ENCODE results near the gene ADSS1.
"Not testable (repeated sequence)": the region's sequence is repeated elsewhere in the genome, so short reads cannot be mapped to it uniquely, and the experiment has no call there.

Gene ADSS1

DNA sequence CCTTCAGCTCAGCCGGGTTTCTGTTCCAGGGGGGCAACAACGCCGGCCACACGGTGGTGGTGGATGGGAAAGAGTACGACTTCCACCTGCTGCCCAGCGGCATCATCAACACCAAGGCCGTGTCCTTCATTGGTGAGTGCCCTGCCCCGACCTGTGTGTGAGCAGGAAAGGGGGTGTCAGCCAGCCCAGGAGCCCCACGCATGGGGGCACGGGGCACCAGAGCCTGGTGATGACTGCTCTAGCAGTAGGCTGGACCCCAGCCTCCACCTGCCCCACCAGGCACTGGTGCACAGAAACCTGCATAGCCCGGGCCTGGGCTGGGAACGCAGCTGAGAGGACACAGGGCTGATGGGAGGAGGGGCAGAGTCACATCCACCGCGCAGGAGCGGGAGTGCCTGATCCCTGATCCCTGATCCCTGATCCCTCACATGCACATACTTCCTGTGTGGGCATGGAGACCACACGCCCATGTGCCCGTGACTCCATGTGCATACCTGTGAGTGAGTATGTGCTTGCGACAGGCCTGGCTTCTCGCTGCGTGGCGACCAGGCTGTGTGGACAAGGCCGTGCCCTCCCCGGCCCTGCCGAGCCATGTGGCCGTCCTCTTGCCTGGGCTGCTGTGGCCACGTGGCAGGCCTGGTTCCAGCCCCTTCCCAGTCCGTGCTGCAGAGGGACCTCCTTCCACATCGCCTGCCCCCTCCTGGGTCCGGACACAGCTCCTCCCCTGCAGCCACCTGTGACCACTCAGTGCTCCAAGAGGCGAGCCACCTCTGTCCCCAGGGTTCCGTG, 11.2 kb downstream of the ADSS1 start:
- DNase-seq, result no peak

DNA sequence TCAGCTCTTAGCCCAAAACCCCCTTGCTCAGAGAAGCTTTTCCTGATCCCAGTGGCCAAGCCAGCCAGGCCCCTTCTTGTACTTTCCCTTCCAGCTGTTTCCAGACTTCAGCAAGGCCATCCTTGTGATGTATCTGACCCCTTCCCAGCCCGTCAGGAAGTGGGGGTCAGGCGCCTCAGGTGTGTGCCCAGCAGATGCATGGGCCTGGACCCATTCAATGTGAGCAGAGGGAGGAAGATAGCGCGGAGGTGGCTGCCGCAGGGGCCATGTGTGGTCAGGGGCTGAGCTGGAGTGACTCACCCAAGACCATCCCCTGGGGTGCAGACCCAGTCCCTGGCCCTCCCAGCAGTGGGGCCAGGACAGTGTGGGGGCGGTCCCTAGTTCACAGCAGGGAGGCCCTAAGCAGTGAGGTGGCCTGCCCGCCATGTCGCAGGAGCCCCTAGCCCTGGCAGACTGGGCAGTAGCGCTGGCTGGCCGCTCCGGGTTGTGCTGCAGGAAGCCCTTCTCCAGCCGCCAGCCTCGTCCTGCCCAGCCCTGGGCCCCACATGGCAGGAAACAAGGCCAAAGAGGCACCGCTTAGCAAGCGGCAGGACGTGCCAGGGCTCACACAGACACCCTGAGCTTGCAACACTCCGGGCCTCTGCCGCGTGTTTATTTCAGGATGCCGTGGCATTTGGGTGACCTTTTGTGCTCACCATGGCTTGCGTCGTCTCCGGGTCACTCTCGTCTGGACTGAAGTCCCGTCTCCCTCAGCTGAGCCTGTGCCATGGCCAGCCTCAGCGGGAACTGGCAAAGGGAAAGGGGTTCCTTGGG, 12.0 kb downstream of the ADSS1 start:
- peak in 1 of 2 donors; percentile 35 for DNase-seq

DNA sequence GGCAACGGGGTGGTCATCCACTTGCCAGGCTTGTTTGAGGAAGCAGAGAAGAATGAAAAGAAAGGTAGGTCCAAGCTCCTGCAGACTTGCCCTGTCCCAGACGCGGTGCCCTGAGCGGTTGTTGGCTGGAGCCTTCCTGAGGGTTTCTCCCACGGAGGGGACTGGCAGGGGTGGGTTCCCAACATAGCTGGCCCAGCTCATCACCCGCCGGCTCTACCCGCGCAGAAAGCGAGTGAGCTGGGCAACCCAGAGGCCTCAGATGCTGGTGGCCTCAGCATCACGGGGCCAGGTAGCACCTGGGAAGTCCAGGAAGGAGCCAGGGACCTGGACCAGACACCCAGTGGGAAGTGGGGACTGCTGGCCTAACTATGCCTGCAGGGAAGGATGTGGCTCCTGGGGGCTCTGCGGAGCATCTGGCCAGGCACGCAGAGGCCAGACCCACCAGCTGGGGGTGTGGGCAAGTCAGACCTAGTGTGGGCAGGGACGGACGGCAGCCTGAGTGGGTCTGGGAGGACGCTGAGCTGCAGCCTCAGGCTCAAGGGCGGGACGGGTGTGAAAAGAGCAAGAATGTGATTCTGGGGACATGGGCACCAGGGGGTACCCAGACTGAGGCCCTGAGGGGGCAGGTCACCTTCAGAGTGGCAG, 14.5 kb downstream of the ADSS1 start:
- no peak for DNase-seq

GRCh38 chr14:104739026-104739425, 15.0 kb downstream of the ADSS1 start:
- DNase-seq, result no peak

DNA sequence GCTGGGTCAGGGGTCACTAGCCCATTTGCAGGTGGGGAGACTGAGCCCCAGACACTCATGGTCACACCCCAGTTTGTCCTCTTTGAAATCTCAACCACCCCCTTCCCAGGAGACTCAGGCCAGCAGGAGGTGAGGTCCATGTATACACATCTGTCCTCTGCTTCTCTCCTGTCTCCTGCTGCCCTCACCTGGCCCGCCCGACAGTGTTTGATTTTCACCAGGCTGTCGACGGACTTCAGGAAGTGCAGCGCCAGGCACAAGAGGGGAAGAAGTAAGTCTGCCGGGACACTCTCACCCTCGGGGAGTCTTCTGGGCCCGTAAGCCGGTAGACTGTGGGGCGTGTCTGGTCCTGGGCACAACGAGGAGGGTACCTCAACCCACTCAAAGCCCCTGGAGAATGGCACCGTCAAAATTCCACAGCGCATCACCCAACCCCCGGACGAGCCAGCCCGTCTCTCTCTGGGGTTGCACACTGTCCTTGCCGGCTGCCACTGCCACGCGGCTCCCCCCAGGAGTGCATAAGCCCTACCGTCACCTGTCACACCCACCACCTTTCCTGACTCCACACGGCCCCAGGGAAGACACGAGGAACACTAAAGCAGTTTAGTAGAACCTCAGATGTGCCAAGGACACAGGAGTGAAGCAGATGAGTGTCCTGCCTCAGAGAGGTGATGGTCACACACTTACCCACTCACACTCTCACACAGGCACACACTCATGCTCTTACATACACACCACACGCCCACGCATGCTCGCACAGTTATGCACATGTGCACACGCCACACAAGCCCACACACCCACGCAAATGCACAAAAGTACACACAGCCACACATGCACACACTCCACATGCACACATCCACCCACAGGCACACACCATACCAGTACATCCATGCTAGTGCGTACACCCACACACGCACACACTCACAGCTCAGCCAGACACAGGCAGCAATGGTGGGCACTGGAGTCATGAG, 15.8 kb downstream of the ADSS1 start:
- DNase-seq, result no peak

- no peak for DNase-seq
These were observed 17.2 kb downstream of the ADSS1 start for GRCh38 chr14:104741108-104741802.

DNA sequence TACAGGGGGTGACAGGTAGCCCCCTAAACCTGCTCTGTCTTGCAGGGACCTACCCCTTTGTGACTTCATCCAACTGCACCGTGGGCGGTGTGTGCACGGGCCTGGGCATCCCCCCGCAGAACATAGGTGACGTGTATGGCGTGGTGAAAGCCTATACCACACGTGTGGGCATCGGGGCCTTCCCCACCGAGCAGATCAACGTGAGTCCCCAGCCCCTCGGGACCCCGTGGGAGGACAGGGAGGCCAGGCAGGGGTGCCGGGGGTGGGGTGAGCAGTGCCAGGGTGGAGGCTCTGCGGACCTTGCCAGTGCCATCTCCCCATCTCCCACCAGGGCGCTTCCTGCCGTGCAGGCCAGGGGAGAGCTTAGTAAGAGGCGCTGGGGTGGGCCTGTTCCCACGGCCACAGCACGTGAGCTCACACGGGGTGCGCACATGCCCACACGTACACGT, 17.8 kb downstream of the ADSS1 start:
- no peak for DNase-seq

DNA sequence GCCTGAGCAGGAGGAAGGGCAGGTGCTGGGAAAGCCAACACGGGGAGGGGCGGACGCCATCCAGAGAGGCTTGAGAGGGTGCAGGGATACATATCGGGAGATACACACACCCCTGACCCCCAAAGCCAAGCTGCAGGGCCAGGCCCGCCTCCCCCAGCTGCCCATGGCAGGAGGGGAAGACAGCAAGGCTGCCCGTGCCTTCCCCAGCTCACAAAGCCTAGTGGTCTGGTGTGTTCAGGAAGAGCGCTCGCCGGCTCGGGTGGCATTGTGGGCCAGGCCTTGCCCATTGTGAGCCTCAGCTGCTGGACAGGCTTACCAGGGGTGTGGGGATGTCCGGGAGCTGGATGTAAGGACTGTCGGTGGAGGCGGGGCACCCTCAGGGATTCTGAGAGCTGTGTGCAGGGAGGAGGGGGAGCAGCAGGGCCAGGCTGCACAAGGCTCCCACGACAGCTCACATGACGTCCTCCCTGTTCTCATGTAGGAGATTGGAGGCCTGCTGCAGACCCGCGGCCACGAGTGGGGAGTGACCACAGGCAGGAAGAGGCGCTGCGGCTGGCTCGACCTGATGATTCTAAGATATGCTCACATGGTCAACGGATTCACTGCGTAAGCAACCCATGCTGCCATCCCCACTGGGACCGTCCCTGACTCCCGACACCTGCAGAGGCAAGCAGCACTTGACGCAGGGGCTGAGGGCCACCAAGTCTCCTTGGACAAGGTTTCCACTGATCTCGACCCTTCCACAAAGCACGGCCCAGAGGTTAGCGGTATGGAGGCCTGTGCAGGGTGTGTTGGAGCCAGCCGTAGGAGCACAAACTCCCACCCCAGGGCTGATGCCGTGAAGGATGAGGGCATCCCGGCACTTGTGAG, 18.8 kb downstream of the ADSS1 start:
- no peak for DNase-seq

- no peak for DNase-seq
These were observed 19.7 kb downstream of the ADSS1 start for GRCh38 chr14:104743461-104744380.

DNA sequence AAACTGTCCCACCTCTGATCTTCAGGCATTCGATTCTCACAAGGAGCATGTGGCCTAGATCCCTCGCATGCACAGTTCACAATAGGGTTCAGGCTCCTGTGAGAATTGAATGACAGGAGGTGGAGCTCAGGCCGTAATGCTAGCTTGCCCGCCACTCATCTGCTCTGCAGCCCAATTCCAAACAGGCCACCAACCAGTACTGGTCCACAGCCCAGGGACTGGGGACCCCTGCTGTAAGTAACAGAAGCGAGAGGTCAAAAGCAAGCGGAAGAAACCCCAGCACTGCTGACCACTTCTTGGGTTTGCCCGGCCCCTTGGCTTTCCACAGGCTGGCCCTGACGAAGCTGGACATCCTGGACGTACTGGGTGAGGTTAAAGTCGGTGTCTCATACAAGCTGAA, 20.5 kb downstream of the ADSS1 start:
- no peak for DNase-seq

DNA sequence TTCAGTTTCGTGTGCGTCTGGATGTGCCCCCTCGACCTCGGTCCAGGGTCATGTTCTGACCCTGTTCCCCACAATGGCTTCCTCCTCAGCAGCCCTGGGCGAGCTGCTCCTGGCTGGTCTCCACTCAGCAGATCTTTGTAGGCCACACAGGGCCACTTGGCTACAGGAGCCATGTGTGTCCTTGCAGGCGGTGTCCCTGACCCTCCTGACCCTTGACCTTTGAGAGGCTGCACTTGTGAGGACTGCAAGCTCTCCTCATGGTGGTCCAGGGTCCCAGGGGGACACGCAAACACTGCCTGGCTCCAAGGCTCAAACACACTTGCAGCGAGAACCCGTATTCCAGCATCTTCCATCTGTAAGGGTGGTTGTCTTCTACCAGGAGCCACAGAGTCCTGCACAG, 21.4 kb downstream of the ADSS1 start:
- DNase-seq, result no peak

GRCh38 chr14:104746071-104746545, 22.1 kb downstream of the ADSS1 start:
- no peak for DNase-seq

- DNase-seq, result no peak
These were observed 23.0 kb downstream of the ADSS1 start for GRCh38 chr14:104746934-104747481.

- DNase-seq, result no peak
These were observed 23.8 kb downstream of the ADSS1 start for GRCh38 chr14:104747876-104748275.

DNA sequence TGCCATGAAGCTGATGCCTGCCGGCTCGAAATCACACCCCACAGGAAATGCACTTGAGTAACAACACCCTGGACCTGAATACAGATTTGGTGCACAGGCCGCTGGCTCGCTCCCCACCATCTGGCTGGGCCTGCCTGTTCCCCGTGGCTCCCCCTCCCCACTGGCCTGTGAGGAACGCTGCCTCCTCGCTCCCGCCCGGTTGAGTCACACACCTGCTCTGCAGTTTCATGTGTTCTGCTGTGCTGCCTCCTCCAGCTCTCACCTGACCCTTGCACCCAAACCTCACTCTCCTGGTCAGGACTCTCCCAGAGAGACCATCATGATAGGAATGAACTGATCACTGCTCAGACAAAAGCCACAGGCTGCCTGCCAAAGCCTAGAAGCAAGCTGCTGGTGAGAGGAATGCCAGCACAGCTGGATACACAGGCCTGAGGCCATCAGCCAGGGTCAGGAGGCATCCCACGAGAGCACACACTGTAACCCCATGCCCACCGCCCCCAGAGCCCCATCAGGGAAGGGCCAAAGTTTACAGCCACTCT, 25.2 kb downstream of the ADSS1 start:
- no peak for DNase-seq

GRCh38 chr14:104750056-104750752, 26.2 kb downstream of the ADSS1 start:
- no peak for DNase-seq

DNA sequence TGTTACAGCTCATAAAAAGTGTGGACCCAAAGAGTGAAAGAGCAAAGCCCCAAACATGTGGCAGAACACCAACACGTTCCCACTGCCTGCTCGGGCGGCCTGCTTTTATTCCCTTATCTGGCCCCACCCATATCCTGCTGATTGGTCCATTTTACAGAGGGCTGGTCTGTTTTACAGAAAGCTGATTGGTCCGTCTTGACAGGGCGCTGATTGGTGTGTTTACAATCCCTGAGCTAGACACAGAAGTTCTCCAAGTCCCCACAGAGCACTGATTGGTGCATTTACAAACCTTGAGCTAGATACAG, 26.7 kb downstream of the ADSS1 start:
- DNase-seq, result not testable (repeated sequence)

All from CD4-positive, alpha-beta T cell treated with Interleukin-1 beta for 1 hour (primary cell).